Left kidney (tissue), 8 donors: ENCODE results near the gene SAMMSON. TPM values are rescaled to one million over a fixed set of nuclear protein-coding genes. Genes with fewer than 3 reads are reported as not detected.

Experiments used
- DNase-seq: peaks from one replicate; pipeline ENCODE4 v3.0.0-alpha.2; 2013
- long read RNA-seq, 8 donors: transcript quantifications; one replicate each; lab custom pipeline, GENCODE V29; 2026
- polyA plus RNA-seq: library from polyadenylated mRNA; unstranded; fragments of 120-200 nt; gene quantifications from one replicate; pipeline ENCODE4 v1.2.1, GENCODE V29; 2013; ENCODE audit not compliant: insufficient read length

Gene SAMMSON
- not detected for polyA plus RNA-seq
- long read RNA-seq, donor 1, result 0 reads
- long read RNA-seq, donor 2, result 0 reads
- long read RNA-seq, donor 3, result 0 reads
- long read RNA-seq, donor 4, result 0 reads
- long read RNA-seq, donor 5, result 0 reads
- long read RNA-seq, donor 6, result 0 reads
- long read RNA-seq, donor 7, result 0 reads
- long read RNA-seq, donor 8, result 0 reads

DNA sequence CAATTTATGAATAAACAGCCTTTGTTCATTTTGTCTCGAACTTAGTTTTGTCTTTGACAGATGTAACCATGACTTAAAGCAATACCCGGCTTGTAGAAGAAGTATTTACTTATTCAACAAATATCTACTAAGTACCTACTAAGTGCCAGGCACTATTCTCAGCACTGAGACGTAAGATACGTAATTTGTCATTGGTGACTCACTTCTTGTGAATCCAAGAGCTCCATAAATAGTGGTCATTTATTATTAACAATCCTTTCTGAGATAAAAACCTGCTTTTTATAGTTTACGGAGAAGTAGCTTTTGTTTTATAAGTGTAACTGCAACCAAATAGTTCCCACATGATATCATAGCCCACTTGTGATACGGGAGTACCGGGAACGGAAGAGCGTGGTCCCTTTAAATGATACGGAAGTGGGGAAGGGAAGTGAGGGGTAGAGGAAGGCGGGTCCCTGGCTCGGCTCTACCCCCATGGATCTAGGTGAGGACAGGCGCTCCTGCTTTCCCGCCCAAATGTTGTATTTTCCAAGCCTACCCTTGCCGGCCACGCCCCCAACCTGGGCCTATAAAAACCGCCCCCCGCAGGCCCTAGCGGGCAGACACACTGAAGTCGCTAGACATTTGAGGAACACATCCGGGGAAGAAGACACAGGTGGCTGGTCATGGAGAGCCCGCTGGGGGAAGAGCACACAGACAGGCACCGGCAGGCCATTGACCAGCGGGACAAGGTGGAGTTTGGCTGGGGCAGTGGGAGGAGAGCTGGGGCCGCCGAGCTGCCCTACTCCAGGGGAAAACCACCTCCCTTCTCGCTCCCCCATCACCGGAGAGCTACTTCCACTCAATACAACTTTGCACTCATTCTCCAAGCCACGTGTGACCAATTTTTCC is at the start of gene SAMMSON:
TSS of gene SAMMSON (plus strand) at position 594 of the 888 bp plus-strand sequence.
- DNase-seq, result no peak

- DNase-seq, result no peak
Measured at GRCh38 chr3:69951616-69952015, 47.9 kb upstream of the SAMMSON start.

GRCh38 chr3:69959581-69959980 is 40.0 kb upstream of the SAMMSON start:
- no peak for DNase-seq

GRCh38 chr3:69961706-69962439 is 37.7 kb upstream of the SAMMSON start:
- DNase-seq, result no peak

DNA sequence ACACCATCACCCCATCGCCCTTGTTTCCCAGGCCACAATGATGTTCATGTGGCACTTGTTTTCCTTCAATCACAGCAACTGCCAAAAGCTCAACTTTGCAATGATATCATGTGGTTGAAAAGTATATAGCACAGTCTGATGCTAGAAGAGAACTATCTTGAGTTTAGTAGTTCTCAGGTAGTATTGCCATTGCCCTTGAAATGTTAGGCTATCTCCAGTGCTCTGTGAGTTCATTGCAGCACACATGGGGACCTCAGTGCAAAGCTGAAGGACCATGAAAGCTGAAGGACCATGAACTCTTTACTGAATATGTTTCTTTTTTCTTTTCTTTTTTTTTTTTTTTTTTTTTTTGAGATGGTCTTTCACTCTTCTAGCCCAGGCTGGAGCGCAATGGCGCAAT is 35.9 kb upstream of the SAMMSON start:
- no peak for DNase-seq

- no peak for DNase-seq
Measured at GRCh38 chr3:69967156-69967555, 32.4 kb upstream of the SAMMSON start.

GRCh38 chr3:69970827-69971226 is 28.7 kb upstream of the SAMMSON start:
- DNase-seq, result no peak

GRCh38 chr3:69972672-69973071 is 26.9 kb upstream of the SAMMSON start:
- DNase-seq, result no peak

DNA sequence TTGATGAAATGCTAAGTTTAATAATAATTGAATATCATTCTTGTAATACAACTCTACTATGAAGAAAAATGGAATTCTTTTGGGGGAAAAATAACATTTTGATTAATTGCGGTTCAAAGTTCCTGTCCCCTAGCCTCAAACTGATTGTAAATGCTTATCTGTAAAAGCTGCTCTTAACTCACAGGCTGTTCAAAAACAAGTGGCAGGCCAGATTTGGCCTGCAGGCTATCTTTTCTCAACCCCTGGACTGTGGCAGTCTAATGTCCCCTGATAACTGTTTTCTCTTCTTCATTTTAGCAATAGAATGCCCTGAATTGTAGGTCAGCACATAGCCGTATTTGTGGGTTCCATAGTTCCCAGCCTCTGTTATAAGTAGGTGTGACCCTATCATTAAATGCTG is 23.5 kb upstream of the SAMMSON start:
- no peak for DNase-seq

GRCh38 chr3:69983546-69984265 is 15.8 kb upstream of the SAMMSON start:
- DNase-seq, result no peak

GRCh38 chr3:69985266-69985665 is 14.3 kb upstream of the SAMMSON start:
- no peak for DNase-seq

DNA sequence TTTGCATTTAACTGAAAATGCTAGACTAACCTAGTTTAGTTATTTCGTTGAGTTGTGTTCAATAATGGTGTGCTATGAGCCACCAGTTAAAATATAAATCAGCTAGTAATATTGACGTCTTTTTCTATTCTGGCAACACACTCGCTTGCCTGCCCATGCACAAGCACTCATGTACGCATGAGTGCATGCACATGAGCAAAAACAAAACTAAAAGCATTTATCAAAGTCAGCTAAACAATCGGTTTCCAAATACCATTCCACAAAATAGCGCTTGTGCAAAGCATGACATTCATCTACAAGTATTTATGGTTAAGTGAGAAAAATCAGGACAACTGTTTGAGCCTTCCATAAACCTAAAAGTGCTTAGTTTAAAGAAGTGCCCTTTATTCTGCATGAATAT is 13.1 kb upstream of the SAMMSON start:
- DNase-seq, result no peak

GRCh38 chr3:69987833-69988232 is 11.7 kb upstream of the SAMMSON start:
- no peak for DNase-seq

DNA sequence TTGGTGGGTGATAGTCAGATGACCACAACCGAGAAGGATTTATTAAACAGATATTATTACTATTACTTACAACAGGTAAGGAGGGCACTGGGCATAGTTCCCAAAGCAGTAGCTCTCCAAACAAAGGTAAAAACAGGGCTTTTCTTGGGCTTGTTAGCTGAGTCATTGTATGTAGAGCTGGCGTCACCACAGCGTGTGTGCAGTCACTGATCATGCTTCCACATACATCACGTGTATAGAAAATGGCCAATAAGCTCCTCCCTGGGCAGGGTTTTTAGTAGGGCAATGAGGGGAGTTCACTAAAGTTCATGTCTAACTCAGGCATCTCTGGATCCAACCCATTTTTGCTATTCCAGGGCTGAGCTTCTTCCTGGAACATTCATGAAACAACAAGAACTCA is 5.8 kb upstream of the SAMMSON start:
- no peak for DNase-seq

DNA sequence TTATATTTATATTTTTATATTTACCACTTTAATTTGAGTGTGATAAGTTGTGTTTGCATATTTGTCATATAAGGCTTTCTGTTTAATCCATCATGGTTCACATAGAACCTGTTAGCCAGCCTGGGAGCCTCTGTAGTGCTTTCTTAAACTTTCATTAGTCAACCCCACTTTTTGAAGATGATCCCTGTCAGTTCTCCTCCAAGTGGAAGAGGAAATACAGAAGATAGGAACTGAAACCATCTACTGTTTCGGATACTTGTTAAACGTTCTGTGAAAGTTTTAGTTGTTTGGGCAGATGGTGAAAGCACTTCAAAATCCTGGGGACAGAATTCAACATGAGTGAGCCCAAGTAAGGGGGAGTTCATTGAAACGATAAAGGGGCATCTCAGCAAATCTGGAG is 4.6 kb upstream of the SAMMSON start:
- DNase-seq, result no peak

DNA sequence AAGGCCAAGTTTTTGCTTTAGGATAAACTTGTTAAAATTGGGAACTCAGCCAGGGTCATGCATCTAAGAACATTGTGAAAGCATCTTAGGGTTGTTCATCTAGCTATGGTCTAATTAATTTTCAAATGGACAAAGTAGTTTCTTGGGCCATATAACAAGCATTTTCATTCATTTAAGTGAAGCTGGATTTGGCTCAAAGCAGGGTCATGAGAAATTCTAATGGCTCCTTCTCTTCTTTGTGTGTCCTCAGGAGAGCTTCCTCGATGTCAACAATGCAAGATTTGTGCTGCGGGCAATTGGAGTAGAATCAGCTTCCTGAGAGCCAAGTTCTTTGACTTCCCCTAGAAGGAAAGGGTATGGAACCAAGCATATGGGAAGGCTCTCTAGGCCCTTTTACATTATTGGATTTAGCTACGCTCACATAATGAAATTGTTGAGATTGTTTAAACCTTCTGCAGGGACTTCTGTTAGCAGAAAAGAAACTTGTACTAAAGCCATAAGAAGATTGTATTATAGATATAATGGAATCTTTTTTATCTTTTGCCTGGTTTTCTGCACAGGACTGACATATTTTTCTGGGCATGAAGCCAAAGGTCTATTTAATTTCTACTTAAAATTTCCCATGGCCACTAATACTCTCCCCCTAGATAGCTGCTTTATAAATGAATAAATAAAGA is 1.8 kb upstream of the SAMMSON start:
- DNase-seq, result peak; percentile 5

DNA sequence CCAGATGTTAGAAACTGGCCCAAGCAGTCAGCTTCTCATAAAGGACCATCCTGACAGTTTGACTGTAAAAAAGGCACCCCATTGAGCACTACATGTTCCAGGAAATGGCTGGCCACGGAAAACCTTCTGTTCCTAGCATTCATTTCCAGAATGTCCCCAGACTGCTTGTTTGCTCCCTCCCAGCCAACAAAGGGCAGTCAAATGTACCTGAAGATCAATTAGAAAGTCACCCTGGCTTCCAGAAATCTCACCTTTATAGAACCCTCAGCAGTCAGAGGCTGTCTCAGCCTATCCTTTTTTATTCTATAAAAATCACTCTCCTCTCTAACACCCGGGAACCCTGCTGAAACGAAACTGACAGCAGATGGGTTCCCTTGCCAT is 784 bp upstream of the SAMMSON start:
- no peak for DNase-seq

DNA sequence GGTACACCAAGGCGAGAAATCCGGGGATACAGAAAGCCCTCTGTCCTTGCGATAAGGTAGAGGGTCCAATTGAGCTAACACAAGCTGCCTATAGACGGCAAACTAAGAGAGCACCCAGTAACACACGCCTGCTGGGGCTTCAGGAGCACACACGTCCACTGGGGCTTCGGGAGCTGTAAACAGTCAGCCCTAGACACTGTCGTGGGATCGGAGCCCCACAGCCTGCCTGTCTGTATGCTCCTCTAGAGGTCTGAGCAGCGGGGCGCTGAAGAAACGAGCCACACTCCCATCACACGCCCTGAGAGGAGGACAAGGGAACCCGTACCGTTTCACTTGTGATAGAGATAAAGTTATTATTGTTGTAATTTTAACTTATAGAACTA is 486 bp downstream of the SAMMSON start:
- DNase-seq, result no peak

GRCh38 chr3:70000563-70001081 is 1.1 kb downstream of the SAMMSON start:
- DNase-seq, result no peak

DNA sequence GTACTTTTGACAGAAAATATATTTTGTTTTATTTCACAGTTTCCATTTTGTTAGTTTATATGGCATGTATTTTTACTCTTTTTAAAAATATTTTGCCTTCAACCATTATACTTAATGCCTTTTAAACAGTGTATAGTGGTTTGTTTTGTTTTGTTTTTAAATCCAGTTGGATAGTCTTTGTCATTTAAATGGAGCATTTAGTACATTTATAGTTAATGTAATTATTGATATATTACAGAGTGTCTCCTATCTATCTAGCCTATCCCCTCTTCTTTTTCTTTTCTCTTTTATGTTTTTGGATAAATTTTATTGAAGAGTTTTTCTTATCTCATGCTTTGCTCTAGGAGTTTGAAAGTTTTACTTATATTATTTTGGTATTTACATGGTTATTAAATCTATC is 3.6 kb downstream of the SAMMSON start:
- DNase-seq, result no peak

GRCh38 chr3:70006089-70006488 is 6.6 kb downstream of the SAMMSON start:
- DNase-seq, result no peak

DNA sequence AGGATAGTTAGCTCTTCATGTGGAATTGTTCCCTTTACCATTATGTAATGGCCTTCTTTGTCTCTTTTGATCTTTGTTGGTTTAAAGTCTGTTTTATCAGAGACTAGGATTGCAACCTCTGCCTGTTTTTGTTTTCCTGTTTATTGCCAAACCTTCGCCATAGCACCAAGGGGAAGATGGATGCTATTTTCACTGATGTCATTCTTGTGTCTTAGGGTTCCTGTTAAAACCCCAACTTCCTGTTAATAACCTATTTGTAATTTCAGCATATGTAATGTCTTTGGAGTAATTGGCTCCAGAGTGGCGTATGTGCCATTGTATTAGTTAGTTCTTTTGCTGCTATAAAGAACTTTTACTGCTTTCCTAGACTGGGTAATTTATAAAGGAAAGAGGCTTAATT is 10.8 kb downstream of the SAMMSON start:
- no peak for DNase-seq
